Occipital lobe (tissue), 2 donors: ENCODE results near the gene PLCB4. TPM values are rescaled to one million over a fixed set of nuclear protein-coding genes. Genes with fewer than 3 reads are reported as not detected.

Source experiments
- DNase-seq: peaks from one replicate; lab custom pipeline; 2025; lab: John Stamatoyannopoulos, UW
- total RNA-seq: library from RNA; depleted of rRNA; stranded (reverse); fragments of >200 nt; gene quantifications from one replicate; pipeline ENCODE4 v1.2.3, GENCODE V29; 2014

PLCB4 gene
- total RNA-seq, 1 donor from 2014 or later: 12.6 TPM

DNA sequence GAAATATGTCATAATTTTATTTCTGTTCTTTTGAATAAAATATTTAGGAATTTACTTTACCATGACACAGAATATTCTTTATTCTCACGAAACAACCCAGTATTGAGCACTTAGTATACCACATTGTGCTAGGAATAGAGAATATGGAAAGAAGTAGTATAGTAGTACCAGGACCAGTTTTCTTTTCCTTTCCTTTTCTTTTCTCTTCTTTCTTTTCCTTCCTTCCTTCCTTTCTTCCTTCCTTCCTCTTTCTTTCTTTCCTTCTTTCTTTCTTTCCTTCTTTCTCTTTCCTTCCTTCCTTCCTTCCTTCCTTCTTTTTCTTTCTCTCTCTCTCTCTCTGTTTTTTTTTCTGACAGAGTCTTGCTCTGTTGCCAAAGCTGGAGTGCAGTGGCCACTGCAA lies 7.5 kb upstream of the PLCB4 start:
- DNase-seq: no peak

DNA sequence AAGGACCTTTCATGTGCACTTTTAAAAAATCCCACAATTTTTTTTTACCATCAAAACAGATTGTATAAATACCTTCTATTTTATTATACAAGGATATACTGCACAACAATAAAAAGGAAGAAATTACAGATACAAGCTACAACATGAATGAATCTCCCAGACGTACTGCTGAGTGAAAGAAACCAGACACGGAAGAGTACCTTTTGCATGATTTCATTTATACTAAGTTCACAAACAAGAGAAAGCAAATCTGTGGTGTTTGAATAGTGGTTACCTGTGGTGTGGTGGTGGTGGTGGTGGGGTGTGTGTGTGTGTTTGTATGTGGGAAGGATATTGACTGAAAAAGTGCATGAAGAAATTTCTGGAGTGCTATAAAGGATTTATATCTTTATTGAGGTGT lies 6.8 kb upstream of the PLCB4 start:
- DNase-seq: no peak

DNA sequence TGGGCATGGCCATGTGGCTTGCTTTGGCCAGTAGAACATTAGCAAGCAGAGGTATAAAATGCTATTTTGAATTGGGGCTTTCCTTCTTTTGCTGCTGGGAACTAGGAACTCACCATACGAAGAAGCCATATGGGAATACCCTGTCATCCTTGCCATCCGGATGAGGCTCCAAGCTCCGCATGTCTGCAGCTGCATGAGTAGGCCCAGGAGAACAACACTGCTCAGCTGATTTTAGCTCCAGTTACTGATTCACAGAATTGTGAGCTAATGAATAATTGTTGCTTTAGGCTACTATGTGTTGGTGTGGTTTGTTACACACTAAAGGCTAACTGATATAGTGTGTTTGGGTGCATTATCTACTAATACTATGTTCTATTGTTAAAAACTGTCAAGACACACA lies 2.7 kb upstream of the PLCB4 start:
- DNase-seq: no peak

DNA sequence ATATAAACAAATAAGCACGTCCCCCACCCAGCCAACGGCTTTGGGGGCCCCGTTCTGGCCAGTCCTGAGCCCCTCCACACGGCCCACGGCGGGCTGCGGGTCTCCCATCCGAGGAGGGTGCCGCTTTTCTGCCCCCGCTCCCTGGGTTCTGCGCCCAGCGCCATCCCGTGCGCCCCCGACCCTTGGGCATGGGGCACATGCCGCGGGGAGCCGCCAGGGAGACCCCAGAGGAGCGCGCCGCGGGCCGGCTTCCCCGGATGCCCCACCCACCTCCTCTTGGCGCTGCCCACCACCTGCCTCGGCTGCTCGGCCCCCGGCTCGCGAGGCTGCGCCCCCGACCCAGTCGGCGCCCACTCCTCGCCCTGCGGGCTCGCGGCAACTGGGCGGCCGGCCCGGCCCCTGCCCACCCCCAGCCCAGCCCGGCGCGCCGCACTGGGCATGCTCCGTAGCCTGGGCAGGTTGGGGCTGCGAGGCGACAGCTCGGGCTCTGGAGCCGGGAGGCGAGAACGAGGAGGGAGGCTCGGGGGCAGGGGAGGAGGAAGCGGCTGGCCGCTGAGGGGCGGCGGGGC lies 570 bp upstream of the PLCB4 start:
- peak; percentile 20 for DNase-seq

DNA sequence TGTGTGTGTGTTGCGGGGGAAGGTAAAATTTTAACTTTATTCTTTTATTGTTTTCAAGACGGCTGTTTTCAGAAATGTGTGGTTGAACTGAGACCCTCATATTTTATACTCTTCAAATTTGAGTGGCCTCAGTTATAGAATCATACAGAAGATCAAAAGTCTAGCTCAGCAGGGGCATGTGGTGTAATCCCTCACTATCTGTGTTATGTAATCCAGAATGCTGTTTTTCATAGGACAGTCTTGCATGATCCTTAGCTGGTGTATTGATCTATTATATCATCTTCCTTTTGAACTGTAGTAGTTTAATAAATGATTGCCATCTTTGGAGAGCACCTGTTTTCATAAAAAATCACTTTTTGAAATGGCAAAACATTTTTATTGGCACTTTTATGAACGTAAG lies 1.4 kb downstream of the PLCB4 start:
- no peak for DNase-seq

DNA sequence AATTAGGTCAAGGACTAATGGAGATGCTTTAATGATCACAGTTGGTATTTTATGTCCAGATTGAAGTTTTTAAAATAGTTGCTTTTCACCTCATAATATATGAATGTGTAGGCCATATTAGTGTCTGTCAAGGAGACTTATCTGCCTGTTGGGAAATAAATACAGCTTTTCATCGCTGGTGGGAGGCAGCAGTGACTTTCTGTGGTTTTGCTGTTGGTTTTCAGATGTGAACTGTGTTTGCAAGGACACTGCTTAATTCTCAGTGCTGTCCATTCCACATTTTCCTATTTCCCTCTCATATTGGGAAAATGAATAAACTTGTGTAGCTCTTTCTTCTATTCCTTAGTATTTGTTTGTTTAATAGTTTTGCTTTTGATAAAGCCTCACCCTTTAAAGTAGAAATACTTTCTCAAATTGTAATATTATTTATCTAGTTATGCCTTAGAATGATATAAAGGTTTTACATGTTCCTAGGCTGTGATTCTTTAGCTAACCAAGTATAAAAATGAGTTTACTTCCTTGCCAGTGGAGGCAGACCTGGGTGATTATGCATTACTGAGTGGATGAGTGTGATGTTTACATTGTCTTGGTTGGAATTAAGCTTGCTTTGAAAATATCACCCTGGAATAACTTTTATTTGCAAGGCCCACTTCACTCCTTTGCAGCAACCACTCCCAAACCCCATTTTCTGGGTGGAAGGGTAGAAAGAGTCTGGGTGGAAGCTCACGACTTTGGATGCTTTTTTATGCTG lies 3.3 kb downstream of the PLCB4 start:
- no peak for DNase-seq

DNA sequence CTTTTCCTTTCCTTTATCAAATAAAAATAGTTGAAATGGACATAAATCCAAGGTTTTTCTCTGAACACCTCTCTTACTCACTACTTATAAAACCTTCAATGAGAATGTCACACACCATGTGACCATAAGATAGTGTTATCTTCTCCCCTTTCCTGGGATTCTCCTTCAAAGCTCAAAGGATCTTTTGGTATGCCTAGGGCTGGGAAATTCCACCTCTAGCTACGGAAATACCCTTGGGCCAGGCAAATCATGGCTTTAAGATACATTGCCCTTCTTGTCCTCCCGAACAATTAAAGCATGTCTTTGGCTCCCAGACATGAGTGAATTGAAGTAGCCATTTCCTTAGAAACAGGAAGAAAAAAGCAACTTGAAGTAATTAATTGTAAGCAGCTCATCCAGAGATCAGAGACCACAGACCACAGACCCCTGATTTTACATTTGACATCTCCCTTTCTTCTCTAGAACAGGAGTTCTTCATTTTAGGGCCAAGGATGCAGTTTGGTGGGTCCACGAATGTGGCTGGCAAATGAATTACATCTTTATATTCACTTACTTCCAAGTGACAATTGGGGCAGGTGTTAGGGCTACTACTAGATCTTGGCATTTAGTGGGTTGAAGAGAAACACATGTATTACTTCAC lies 4.1 kb downstream of the PLCB4 start:
- no peak for DNase-seq

DNA sequence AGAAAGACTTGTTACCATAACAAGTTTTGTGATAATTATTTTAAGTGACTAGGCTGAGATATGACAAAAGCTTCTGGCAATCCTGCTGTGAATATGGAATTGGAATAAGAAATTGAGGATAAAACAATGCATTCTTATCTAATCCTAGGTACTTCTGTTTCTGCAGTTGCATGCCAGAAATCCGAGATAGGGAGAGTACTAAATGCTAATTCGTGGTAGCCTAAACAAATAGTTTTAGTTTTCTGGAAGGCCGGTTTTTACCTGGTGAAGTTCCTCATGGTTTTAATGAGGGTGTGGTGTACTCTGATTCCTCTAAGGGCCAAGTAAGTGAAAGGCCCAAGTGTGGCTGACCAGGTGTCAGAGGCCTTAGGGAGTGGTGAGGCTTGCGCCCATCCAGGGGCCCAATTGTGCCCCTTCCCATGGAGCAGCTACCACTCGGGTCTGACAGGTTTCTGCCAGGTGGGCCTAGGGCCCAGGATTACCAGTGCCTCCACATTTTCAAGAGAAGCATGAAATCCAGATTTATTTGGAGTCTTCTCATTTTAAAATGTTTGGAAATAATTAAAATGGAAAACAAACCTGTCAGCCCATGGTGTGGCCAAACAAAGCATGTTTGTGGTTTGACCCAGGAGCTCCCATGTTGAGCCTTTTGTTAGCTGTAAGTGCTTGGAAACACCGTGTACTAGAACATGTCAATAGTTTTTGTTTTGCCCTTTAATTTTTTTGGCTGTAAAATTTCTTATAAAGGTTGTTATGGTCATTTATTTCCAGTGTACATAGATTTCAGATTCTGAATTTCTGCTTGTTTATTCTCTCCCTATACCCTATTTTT lies 6.6 kb downstream of the PLCB4 start:
- DNase-seq: no peak

DNA sequence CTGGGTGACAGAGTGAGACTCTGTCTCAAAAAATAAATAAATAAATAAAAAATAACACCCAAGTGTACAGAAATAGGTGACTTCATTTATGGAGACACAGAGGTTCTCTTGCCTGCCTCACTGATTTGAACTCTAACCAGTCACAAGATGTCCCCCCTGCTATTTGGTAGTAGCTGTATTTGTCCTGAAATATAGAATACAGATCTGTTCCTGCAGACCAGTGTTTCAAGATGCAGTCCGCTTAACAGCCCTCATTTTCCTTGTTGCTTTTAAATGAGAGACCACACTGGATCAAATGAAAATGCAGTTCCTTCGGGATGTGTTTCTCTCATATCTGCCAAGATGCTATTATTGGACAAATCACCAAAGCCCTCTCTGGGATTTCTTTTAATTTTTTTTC lies 7.6 kb downstream of the PLCB4 start:
- no peak for DNase-seq

DNA sequence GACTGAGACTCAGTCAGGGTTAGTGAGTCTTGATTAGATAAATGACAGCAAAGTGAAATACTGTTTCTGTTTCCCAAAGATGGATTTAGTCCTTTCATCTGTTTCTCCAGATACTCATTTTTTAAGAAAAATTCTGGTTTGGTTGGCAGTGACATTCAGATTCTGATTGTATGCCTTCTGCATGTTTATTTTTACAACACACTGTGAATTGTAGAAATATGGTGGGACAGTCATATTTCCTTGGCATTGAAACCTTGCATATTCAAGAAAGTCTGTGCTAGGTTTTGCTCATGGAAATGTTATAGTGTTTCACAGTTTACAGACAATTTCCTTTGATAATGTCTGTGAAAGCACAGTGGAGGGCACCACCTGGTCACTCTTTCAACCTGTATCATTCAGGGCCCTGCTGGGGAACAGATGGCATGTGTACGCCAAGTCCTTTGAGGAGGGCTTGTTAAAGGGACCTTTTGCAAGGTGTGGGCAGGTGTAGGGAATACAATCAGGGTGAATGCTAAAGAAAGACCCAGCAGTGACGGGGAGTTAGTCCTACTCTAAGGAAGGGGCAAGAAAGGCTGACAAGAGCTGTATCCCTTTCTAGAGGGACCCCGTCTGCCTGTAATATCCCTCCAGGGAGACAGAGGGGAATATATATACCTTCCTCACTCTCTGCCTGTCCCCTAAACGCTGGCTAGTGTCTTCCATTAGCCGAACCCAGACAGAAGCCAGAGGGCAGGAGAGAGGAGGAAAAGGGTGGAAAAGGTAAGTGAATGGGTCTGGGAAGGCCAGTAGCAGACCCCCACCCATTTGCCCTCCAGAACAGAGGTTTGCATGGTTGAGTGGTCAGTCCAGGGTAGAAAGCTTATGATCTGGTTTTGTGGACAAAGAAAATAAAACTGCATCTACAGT lies 10.2 kb downstream of the PLCB4 start:
- no peak for DNase-seq

DNA sequence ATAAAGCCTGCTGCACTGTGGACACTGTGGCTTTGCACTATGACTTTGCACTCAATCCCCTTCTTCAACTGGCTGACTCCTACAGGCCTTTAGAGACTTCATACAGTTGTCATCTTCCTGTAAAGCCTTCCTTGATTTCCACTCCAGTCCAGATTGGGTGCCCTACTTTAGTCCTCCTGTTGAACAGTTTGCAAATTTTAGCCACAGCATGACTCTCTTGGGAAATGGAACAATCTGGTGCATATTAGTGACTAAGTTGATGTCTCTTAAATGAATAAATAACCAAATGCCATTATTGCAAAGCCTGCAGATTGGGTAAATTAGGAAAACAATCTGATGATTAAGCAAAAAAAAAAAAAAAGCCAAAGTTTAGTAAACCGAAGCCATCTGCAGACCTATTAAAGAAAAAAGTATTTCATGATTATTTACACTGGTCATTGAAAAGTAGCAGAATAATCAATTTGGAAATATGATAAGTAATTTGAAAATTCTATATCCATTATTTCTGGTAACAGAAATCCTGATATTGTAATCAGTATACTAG lies 12.6 kb downstream of the PLCB4 start:
- DNase-seq: no peak

DNA sequence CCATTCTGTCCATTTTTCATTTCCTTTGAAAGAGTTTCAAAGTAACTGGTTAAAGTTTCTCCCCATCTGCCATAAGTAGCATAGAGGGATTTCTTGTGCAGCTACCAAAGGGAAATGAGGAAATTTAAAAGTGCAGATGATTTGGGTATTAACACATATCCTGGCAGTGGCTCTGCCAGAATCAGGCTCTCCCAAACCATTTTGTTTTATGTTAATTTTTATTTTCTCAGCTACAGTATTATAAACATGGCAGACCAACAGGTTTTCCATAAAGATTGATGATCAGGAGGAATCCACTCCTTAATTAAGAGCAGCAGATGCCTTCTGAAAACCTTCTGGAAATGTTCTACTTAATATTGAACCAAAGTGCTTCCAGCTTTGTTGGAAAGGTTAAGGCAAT lies 13.9 kb downstream of the PLCB4 start:
- no peak for DNase-seq

DNA sequence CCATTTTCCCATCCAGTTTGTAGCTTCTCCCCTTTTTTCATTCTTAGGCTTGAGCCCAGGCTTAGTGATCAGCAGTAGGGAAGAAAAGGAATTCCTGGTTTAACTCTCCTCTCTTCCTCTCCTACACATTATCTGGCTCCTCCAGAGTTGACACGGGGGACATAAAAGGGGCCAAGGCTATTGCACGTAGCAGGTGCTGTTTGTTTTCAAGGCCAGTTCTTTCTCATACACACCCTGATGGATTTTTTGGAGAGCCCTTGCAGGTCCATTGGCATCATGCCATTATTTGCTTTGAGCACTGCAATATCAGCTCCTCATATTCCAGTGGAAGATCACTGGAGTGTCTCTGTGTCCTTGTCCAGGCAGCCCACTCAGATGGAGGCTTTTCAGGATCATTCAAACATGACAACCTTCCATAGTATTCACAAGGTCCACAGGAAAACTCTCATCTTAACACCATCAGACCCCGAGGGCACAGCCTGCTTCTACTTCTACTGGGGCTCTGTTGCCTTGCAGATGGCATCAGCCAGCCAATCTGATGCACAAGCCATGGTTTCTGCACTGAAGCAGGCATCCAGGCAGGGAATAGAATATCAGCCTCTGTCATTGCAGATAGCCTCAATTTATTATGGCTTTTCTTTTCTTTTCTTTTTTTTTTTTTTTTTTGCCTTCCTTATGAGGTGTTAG lies 18.8 kb downstream of the PLCB4 start:
- DNase-seq: no peak

DNA sequence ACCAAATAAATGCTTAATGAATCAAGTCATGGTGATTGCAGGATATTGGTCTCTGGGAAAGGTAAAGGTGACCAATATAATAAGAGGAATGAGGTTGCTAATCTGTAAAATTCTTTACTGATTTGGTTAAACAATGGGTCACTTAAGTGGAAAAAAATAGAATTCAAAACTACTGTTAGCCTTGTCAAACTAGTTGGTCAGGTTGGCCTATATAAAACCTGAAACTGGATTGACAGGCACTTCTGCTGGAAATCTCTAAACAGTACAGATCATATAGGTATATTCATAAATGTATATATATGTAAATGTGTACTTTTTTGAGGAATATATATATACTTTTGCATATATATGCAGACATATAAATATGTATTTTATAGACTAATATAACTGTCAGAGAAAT lies 19.7 kb downstream of the PLCB4 start:
- DNase-seq: no peak

DNA sequence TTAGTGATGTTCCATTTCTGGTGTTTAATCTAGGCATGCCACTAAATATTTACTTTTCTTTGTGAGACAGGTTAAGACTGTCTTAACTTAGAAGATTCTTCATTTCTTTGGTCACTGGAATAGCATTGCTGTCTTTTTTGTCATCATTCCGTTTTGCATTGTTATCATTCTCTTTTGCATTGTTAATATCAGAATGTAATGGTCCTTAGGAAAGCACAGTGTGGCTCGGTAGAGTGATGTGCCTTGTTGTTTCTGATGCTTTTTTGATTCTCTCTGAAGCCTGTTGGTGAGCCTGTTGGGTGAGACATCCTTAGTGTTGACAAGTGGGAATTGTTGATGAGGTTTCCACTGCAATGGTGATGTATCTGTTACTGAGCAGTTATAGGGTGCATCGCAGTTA lies 23.2 kb downstream of the PLCB4 start:
- DNase-seq: no peak

DNA sequence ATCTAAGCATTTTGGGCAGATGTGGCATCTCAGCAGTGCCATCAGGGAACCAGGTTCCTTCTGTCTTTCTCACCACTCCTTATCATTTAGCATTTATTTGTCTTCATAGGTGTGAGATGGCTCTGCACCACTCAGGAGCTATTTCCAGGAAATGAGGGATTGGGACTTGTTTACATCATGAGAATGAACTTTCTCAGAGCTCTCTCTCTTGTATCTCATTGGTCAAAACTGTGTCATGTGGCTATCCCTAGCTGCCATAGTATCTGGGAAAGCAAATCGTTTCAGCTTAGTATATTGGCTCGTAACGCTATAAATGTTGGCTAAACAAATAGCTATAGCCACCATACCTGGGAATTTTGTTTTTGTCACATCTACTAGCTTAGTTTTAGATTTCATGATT lies 23.8 kb downstream of the PLCB4 start:
- no peak for DNase-seq

DNA sequence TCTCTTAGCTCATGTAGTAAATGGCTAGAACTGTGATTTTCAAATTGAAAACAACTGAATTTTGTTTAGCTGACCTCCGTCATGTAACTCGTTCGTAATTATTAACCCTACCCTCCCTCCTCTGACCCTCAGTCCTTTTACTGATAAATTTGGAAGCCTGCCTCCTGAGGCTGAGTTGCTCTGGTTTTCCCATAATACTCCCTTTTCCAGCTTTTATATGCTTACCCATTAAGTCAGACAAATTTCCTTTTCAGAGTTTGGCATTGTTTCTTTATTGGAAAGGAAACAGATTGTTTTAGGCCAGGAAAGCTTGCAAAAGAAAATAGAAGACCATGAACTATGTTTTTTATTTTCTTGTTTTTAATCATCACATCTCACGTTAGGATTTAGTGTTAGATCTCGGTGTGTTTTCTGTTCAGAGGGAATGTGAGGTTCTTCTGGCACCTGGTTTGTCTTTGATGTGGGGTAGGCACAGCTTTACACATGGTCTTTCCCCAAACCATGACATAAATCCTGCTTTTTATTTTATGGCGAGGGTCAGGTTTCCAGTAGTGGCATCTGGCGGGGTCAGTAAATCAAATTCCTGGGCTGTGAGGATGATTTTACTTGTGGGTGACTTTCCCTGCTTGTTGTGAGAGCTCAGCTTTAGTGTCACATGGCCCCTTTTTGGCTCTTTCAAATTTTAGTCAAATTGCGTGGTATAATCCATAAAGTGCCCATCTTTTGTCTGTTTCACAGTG lies 24.5 kb downstream of the PLCB4 start:
- no peak for DNase-seq

DNA sequence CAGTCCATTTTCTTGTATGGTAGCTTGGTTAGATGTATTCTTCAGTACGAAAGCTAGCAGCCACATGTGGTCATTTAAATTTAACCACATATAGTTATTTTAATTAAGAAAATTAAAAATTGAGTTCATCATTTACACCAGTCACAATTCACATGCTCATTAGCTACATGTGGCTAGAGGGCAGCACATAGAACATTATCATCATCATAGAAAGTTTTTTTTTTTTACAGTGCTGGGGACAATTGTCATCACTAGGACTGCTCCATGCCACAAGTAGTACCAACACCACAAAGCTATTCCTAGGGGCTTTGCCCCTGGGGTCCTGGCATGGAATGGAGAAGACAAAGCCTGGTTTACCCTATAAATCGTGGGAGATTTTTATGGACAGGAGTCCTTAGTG lies 30.5 kb downstream of the PLCB4 start:
- no peak for DNase-seq

DNA sequence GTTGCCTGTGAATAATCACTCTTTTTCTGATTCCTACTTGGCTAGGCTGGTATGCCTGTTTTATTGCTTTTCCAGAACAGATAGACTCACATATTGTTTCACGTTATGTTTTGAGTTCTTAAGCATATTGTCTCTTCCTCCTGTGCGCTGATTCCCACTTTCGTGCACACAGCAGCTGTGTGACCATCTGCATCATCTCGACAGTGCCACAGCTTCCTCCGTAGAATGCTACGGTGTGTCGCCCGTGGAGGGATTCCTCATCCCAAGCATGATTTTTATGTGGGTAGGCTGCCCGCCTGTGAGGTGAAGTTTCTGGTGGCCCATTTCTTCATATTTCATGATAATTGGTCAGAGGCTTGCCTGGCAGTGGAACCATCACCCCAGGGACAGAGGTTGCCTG lies 31.8 kb downstream of the PLCB4 start:
- no peak for DNase-seq

DNA sequence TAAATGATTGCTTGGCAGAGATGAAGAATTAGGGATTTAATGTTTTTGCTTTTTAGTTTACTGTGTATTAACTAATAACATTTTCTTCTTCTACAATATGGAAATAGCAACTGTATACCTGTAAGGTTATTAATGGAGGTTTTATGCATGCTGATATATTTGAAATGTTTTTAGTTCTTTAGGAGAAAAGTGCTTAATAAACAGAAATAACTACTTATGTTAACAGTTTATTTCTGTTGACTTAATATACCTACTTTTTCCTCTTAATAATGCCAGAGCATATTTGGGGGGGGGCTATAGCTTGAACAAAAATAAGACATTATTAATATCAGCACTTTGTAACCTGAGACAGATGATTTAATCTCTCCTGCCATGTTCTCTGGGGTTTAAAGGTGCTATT lies 33.6 kb downstream of the PLCB4 start:
- no peak for DNase-seq
